ENCODE results near the gene DAZAP2. TPM values are rescaled to one million over a fixed set of nuclear protein-coding genes. Genes with fewer than 3 reads are reported as not detected.

The DAZAP2 gene
- total and polyA plus RNA-seq, 2 experiments from 2014 or later: 145 to 216 TPM

- H3K79me2 ChIP-seq (ENCODE audit: insufficient read depth): no peaks in the 10 kb centered on the region
- H3K9ac ChIP-seq: no peak overlapping the region
- no peak overlapping the region for H3K27ac ChIP-seq
- no peaks in the 10 kb centered on the region for H3K9me3 ChIP-seq (ENCODE audit: low read depth)
- in situ Hi-C loops (cut with MboI): no loop called here
- no peak for DNase-seq
- 79 to 82% methylated on average over 16 of the region's 16 CpGs for WGBS, 2 experiments (ENCODE audit: low coverage in 1 of 2, low lambda C conversion rate in 2 of 2, missing lambda C conversion rate in 2 of 2)
- no peaks in the 10 kb centered on the region for H3K36me3 ChIP-seq (ENCODE audit: low read depth)
- H3K4me2 ChIP-seq (ENCODE audit: unreplicated experiment): no peak overlapping the region
- H3K4me1 ChIP-seq (ENCODE audit: insufficient read depth): no peaks in the 10 kb centered on the region
- no peaks in the 10 kb centered on the region for H3F3A ChIP-seq (ENCODE audit: insufficient read depth)
- no peak for TF ChIP-seq EZH2 (IDR thresholded peaks at IDR 0.05; ENCODE audit: insufficient read depth, poor library complexity, severe bottlenecking)
- TF ChIP-seq EZH2phosphoT487 (IDR thresholded peaks at IDR 0.05; ENCODE audit: insufficient read depth, low read depth): no peak
- no peaks in the 10 kb centered on the region for H4K20me1 ChIP-seq (ENCODE audit: insufficient read depth)
- no peak overlapping the region for H3K4me3 ChIP-seq
- no peak overlapping the region for H2AFZ ChIP-seq
- no peaks in the 10 kb centered on the region for H3K27me3 ChIP-seq (replicated peaks; ENCODE audit: insufficient read depth)
- no peaks in the 10 kb centered on the region for H3K9me2 ChIP-seq (ENCODE audit: insufficient read depth)
These were observed 39.9 kb upstream of the DAZAP2 start for GRCh38 chr12:51198568-51199365.

DNA sequence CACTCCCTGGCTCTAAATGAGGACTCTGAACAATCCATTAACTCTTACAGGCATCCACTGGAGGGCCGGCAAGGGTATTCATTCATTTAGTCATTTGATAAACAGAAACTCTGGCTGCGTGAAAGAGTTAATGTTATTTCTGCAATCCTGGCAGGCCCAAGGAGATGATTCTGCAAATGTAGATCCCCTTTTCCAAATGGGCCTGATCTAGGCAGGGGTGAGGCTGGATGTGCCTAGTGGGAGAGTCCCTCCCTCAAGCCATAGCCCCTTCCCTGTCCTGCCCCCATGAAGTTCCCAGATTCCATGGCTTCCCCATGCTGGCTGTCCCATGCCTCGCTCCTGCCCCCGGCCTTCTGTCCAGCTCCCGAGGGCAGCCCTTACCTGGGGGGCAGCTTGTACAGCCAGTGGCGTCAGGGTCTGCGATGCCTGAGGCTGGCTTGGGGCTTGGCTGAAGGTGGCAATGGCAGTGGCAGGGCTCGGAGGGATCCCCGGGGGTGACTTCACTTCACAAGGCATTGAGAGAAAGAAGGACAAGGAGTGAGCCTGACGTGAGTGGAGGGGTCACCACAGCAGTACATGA, 39.2 kb upstream of the DAZAP2 start:
- Histone ChIP-seq H3K27me3 (replicated peaks; ENCODE audit: insufficient read depth) (no peaks in the 10 kb centered on the region), H3K79me2 (ENCODE audit: insufficient read depth) (no peaks in the 10 kb centered on the region), H3K36me3 (ENCODE audit: low read depth) (no peaks in the 10 kb centered on the region), H3K4me2 (ENCODE audit: unreplicated experiment) (no peak overlapping the region), H3K9ac (no peak overlapping the region), H3K27ac (no peak overlapping the region), H2AFZ (no peak overlapping the region), H4K20me1 (ENCODE audit: insufficient read depth) (no peaks in the 10 kb centered on the region), H3K4me1 (ENCODE audit: insufficient read depth) (no peaks in the 10 kb centered on the region), H3K4me3 (no peak overlapping the region), H3F3A (ENCODE audit: insufficient read depth) (no peaks in the 10 kb centered on the region), H3K9me2 (ENCODE audit: insufficient read depth) (no peaks in the 10 kb centered on the region), H3K9me3 (ENCODE audit: low read depth) (no peaks in the 10 kb centered on the region)
- 86 to 87% methylated on average over 6 to 10 of the region's 10 CpGs for WGBS, 2 experiments (ENCODE audit: low coverage in 1 of 2, low lambda C conversion rate in 2 of 2, missing lambda C conversion rate in 2 of 2)
- in situ Hi-C loops (cut with MboI): no loop called here
- no peak for TF ChIP-seq EZH2phosphoT487 (IDR thresholded peaks at IDR 0.05; ENCODE audit: insufficient read depth, low read depth)
- TF ChIP-seq EZH2 (IDR thresholded peaks at IDR 0.05; ENCODE audit: insufficient read depth, poor library complexity, severe bottlenecking): no peak
- DNase-seq: no peak

GRCh38 chr12:51200156-51200555, 38.5 kb upstream of the DAZAP2 start:
- Histone ChIP-seq H3K79me2 (ENCODE audit: insufficient read depth) (no peaks in the 10 kb centered on the region), H4K20me1 (ENCODE audit: insufficient read depth) (no peaks in the 10 kb centered on the region), H3F3A (ENCODE audit: insufficient read depth) (no peaks in the 10 kb centered on the region), H3K4me3 (no peak overlapping the region), H3K27me3 (replicated peaks; ENCODE audit: insufficient read depth) (no peaks in the 10 kb centered on the region), H3K9ac (no peak overlapping the region), H3K27ac (no peak overlapping the region), H3K9me2 (ENCODE audit: insufficient read depth) (no peaks in the 10 kb centered on the region), H3K4me2 (ENCODE audit: unreplicated experiment) (no peak overlapping the region), H3K36me3 (ENCODE audit: low read depth) (no peaks in the 10 kb centered on the region), H3K9me3 (ENCODE audit: low read depth) (no peaks in the 10 kb centered on the region), H2AFZ (no peak overlapping the region), H3K4me1 (ENCODE audit: insufficient read depth) (no peaks in the 10 kb centered on the region)
- in situ Hi-C loops (cut with MboI): no loop called here
- WGBS, 2 experiments (ENCODE audit: low coverage in 1 of 2, low lambda C conversion rate in 2 of 2, missing lambda C conversion rate in 2 of 2): 85 to 86% methylated on average over 7 of the region's 7 CpGs
- DNase-seq: no peak
- TF ChIP-seq EZH2 (IDR thresholded peaks at IDR 0.05; ENCODE audit: insufficient read depth, poor library complexity, severe bottlenecking): no peak
- TF ChIP-seq EZH2phosphoT487 (IDR thresholded peaks at IDR 0.05; ENCODE audit: insufficient read depth, low read depth): no peak

DNA sequence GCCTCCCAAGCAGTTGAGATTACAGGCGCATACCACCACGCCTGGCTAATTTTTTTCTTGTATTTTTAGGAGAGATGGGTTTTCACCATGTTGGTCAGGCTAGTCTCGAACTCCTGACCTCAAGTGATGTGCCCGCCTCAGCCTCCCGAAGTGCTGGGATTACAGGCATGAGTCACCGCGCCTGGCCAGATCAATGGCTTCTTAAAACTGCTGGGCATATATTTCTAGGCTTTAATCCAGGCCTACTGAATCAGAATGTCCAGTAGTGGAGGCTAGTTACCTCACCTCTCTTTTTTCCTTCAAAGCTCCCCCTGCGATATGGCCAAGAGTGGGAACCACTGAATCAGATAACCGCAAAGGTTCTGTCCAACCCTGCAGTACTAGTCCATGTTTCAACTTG, 37.8 kb upstream of the DAZAP2 start:
- WGBS, 2 experiments (ENCODE audit: low coverage in 1 of 2, low lambda C conversion rate in 2 of 2, missing lambda C conversion rate in 2 of 2): 89 to 91% methylated on average over 9 of the region's 9 CpGs
- H3K9ac ChIP-seq: no peak overlapping the region
- H3K9me3 ChIP-seq (ENCODE audit: low read depth): no peaks in the 10 kb centered on the region
- H3K36me3 ChIP-seq (ENCODE audit: low read depth): no peaks in the 10 kb centered on the region
- H3K27me3 ChIP-seq (replicated peaks; ENCODE audit: insufficient read depth): no peaks in the 10 kb centered on the region
- H4K20me1 ChIP-seq (ENCODE audit: insufficient read depth): no peaks in the 10 kb centered on the region
- no peak overlapping the region for H3K27ac ChIP-seq
- H3F3A ChIP-seq (ENCODE audit: insufficient read depth): no peaks in the 10 kb centered on the region
- H3K4me3 ChIP-seq: no peak overlapping the region
- no peak overlapping the region for H2AFZ ChIP-seq
- TF ChIP-seq EZH2 (IDR thresholded peaks at IDR 0.05; ENCODE audit: insufficient read depth, poor library complexity, severe bottlenecking) (no peak), EZH2phosphoT487 (IDR thresholded peaks at IDR 0.05; ENCODE audit: insufficient read depth, low read depth) (no peak)
- DNase-seq: peak; percentile 21
- in situ Hi-C loops (cut with MboI): no loop called here
- H3K4me1 ChIP-seq (ENCODE audit: insufficient read depth): no peaks in the 10 kb centered on the region
- no peaks in the 10 kb centered on the region for H3K9me2 ChIP-seq (ENCODE audit: insufficient read depth)
- H3K79me2 ChIP-seq (ENCODE audit: insufficient read depth): no peaks in the 10 kb centered on the region
- no peak overlapping the region for H3K4me2 ChIP-seq (ENCODE audit: unreplicated experiment)

All from GM23248 (cell line).